GM21381 (cell line): ENCODE results near the gene PCDH12.
A peak's percentile ranks its signal among the peaks of the same experiment; 100 is the strongest.
"Not testable (repeated sequence)": the region's sequence is repeated elsewhere in the genome, so short reads cannot be mapped to it uniquely, and the experiment has no call there.

ENCODE experiments used
- ATAC-seq: cut with Tn5 transposase; IDR thresholded peaks from one replicate; pipeline ENCODE4 v1.9.1; 2021; ENCODE audit warnings: mild to moderate bottlenecking, moderate library complexity; ENCODE audit not compliant: unreplicated experiment

PCDH12 gene

DNA sequence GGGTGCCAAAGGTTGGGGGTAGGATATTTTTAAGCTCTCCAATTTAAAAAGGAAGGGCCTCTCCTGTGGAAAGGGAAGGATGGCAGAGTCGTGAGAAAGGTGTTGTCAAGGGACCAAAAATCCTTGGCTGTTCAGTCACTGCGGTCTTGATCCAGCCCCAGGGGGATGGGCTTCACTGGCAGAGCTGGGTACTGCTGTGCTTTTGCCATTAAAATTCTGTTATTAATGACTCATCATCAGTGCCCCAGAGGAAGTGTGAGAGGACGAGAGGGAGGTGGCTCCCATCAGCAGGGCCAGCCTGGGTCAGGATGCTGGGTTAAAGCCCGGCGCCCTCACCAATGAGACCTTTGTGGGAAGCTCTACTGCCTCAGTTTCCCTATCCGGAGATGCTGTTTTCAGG, 16.7 kb downstream of the PCDH12 start:
- ATAC-seq, result no peak

DNA sequence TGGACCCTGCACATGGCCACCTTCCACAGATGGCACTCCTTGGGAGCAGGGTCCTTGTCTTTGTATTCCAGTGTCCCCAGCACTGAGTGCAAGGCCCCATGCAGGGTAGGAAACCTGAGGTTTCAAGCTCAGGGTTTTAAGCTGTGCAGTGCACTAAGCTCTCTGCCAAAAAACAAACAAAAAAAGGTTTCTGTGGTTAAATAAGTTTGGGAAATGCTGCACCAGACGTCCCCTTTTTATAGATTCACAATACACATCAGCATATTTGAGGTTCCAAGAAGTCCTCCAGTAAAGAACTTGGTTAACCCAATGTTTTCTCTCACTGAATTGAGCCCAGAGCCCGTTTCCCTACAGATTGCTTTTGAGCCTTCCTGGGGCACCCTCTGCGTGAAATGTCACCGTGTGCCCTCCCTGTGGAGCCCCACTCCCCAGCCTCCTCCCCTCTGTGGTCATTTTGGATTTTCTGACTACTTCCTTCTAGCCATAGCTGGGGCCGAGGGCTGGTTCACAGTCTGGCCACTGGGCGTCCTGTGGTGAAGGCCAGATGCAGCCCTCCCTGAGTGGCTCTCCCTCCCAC, 17.2 kb downstream of the PCDH12 start:
- ATAC-seq, result no peak

DNA sequence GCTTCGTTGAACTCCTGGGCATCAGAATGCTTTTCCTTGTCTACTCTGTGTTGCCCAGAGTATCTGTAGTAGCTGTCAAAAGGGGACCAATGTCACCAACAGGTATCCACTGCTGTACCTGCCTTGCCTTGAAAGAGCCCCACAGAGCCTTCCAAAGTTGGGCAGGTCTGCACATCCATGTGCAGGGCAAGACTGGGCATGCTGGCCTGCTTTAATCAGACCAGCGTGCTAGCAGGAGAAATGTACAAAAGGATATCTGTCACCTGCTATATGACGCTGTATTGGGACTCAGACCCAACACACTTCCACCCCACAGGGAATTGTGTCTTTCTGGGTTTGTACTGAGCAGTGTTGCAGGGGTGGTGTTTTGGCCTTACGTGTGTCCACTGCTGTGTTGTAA, 22.5 kb downstream of the PCDH12 start:
- no peak for ATAC-seq

DNA sequence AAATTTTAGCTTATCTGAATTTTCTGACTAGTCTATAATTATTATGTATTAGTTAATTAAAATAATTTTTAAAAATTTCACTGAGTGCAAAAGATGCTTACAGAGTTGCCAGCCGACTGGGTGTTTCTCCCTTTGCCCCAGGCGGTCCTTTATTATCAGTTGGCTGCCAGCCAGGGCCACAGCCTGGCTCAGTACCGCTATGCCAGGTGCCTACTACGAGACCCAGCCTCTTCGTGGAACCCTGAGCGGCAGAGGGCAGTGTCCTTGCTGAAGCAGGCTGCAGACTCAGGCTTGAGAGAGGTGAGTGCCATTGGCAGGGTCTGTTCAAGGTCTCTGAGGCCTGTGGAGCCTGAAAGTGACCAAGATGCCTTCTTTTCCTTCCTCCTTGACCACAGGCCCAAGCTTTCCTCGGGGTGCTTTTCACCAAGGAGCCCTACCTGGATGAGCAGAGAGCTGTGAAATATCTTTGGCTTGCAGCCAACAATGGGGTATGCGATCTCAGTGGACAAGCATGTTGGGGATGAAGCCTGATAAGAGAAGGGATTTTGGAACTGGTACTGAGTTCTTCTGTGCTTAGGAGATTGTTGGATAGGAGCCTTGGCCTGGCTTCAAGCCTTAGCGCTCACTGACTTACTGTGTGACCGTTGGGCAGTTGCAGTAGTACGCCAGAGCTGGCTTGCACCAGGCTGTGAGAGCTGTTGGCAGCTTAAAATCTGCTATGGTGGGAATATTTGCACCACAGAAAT, 23.7 kb downstream of the PCDH12 start:
- no peak for ATAC-seq

DNA sequence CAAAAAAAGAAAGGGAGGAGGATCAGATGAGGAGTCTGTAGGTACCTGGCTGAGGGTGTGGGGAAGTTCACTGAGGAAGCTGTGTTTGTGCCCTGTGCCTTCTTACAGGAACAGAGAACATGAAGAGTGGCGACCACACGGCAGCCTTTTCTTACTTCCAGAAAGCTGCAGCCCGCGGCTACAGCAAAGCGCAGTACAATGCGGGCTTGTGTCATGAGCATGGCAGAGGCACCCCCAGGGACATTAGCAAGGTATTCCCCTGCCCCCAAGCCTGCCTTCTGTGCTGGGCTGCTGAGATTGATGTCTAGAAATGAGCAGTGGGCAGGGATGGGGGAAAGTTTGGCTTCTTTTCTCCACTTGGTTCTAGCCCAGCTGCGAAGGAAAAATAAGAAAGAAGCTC, 24.9 kb downstream of the PCDH12 start:
- no peak for ATAC-seq

DNA sequence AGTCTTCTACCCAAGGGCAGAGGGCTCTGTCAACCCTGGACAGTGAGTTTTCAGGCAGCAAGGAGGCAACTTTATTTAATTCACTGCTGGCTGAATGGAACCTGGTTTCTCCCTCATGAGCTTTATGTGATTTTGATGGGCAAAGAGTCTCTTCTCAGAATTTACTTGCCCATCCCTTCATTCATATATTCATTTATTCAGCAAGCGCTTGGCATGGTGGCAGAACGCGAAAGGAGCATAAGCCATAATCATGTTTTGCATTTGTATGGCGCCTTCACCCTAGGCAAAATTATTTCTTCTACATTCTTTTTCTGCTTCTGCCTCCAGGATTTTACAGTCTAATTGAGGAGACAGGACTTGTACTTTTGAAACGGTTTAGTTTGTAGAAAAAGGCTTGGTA, 26.3 kb downstream of the PCDH12 start:
- ATAC-seq, result no peak

DNA sequence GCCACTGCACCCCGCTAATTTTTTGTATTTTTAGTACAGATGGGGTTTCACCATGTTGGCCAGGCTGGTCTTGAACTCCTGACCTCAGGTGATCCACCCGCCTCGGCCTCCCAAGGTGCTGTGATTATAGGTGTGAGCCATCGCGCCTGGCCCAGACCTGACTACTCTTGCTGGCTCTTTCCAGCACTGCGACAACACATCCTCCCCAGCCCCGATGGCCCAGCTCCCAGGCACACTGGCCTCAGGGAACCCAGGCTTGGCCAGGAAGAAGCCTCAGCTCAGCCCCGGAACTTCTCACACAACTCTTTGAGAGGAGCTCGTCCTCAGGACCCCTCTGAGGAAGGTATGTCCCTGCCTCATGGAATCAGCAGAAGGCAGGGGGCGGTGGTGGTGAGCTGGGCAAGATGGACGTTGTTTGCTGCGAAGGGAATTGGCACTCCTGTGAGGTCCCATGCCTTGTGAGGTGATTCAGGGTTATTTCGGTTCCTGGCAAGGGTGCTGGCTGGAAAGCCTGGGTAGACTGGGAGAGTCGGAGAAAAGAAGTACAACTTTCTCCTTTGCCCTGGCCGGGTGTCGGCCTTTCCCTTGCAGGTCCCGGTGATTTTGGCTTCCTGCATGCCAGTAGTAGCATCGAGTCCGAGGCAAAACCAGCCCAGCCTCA, 28.5 kb downstream of the PCDH12 start:
- ATAC-seq, result no peak

DNA sequence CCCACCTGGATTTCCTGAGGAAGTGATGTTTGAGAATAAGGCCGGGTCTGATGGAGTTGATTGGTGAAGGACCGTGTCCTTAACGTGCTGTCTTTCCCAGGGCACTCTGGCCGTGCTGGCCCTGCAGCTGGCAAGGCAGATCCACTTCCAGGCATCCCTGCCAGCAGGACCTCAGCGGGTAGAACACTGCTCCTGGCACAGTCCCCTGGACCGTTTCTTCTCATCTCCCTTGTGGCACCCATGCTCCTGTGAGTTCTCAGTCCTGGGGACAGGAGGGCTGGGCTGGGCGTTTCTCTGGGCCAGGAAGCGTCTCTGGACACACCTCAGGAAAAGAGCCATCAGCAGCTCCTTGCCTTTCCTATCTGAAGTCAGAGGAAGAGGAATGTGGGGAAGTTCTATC, 30.0 kb downstream of the PCDH12 start:
- no peak for ATAC-seq

DNA sequence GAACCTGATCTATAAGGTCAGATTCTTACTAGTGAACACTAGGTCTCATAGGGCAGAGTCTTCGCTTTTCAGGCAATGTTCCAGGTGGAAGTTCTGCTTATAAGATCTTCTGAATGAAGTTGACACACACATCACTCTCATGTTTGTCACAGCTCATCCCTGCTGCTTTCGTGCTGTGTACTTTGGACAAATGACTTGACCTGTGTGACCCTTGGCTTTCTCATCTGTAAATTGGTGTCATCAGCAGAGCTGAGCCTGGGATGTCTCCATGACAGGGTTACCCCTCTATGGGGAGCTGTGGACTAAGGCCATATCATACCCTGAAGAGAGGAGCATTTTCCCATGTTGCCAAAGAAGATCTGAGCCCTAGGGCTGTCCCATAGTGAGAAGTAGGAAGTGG, 31.6 kb downstream of the PCDH12 start:
- ATAC-seq, result no peak

DNA sequence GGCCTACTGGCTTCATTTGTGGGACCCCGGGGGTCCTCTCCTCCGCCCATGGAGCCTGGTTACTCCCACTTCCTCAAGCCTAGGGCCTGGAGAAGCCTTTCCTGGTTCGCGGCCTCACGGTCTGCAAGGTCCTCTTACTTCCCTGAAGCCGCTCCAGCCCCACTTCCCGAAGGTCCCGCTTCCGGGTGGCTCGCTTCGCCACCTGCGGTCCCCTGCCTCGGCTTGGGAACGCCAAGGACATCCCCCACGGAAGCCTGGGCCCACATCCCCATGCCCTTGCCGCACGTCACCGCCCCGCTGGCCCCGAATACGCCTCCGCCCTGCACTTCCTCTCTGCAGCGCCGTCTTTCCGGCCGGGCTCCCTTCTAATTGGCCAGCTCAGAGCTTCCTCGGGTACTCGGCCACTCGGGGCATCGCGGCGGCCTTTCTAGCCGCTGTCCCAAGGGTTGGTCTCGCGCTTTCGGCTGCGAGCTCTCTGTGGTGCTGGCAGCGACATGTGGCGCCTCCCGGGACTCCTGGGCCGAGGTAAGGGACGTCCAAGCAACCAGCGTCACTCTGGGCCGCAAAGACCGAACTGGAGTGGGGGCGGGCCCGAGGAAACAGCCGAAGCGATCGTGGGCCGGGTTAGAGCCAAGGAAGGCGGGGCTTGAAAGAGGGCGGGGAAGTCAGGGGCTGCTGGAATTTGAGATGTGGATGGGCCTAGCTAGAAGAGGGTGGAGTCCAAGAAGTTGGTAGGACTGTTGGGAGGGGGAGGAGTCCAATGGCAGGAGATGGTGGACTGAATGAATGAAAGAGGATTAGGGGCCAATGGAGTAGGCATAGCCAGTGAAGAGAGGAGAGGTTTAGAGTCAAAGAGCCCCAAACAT, 34.3 kb downstream of the PCDH12 start, which contains the start of gene DELE1:
Gene DELE1, plus strand, starts transcription at position 424 of the 866 bp plus-strand sequence. Its CDS starts 71 bp downstream, at position 495.
- peak; percentile 98 for ATAC-seq

DNA sequence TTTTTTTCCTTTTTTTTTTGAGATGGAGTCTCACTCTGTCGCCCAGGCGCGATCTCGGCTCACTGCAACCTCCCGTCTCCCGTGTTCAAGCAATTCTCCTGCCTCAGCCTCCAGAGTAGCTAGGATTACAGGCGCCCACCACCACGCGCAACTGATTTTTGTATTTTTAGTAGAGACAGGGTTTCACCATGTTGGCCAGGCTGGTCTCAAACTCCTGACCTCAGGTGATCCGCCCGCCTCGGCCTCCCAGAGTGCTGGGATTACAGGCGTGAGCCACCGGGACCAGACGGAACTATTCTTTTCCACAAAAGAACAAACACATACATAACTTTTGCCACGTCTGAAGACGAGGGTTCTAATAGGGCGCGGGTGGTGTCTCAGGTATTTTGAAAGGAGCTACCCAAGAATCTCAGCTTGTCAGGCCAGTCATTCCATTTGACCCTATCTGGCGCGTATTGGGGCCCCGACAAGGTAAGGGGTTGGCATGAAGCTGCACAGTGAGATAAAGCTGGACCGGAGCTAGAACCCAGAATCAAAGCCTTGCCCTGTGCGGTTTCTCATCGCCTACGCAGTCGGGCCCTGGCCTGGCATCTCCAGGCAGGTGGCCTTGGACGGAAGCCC, 35.1 kb downstream of the PCDH12 start:
- not testable (repeated sequence) for ATAC-seq

DNA sequence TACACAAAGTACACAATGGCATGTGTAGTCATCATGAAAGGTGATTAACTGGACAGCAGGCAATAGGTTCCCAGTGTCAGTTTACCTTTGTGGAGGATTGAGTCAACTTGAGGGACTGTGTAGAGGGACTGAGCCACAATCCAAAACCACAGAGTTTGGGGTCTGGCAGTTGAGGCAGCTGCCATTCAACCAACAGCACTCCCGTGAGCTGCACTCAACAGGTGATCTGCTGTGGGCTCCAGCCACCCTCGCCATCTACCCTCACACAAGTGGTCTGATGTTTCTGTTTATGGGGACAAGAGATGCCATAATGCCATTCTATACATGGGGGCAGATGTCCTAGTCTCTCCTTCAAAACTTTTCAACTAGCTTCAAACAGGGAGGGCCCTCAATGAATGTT, 37.2 kb downstream of the PCDH12 start:
- no peak for ATAC-seq

DNA sequence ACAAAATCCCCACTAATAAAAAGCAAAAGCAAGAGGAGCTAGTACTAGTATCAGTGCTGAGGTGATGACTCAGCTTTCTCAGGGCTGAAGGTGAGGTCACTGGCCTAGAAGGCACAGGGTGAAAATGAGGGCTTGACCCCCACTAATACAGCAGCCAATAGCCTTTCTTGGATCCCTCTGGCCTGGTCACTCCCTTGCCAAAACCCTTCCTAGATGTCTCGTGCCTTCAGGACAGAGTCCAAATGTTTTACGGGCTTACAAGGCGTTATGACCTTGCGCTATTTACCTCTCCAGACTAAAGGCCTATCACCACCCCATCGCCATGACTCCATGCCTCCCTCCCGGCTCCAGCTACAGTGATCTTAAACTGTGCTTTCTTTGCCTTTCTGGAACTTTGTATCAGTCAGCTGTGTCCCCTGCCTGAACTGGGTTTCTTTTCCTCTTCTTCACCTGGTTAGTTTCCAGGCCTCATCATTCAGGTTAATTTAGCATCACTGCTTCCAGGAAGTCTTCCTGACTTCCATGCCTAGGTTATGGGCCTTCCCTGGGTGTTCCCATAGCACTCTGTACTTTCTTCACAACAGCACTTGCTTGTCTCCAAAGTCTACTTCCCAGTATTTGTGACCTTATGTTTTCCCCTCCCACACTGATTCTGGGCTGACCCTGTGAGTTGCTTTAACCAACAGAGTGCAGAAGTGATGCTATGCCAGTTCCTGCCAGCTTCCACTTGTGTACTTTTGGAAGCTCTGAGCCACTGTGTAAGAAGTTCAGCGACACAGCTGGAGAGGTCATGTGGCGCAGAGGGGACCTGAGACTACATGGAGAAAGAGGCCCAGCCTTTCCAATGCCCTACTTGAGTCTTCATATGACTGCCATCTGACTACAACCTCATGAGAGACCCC, 38.5 kb downstream of the PCDH12 start:
- ATAC-seq, result no peak

DNA sequence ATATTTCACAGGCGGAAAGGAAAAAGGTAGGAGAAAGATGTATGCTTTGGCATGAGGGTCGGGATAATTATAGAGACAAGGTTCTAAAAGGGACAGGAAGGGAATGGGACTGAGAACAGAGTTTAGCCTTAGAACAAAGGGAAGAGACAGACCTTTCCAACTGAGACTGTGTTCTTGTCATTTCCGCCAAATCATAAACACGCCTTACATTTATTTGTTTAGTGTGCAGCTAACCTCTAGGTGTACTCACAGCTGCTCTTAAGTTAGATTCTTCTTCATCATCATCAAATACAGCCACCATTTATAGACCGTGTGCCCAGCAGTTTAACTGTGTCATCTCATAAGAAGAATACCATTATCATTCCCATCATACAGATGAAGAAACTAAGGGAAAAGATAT, 40.2 kb downstream of the PCDH12 start:
- ATAC-seq, result no peak

DNA sequence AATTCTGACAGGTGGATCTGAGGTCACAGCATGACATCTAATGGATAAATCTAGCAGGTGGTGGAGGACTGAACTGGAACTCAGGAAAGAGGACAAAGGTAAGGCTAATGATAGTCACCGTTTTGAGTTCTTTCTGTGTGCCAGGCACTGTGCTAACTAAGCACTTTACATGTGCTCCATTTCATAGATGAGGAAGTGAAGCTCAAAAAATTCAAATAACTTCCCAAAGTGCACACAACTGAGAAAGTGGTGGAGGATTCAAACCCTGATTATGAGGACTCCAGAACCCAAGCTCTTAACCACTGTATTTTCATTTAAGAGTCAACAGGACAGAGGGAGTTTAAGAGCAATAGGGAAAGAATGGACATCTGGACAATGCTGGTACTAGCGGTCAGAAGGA, 41.5 kb downstream of the PCDH12 start:
- ATAC-seq, result no peak

DNA sequence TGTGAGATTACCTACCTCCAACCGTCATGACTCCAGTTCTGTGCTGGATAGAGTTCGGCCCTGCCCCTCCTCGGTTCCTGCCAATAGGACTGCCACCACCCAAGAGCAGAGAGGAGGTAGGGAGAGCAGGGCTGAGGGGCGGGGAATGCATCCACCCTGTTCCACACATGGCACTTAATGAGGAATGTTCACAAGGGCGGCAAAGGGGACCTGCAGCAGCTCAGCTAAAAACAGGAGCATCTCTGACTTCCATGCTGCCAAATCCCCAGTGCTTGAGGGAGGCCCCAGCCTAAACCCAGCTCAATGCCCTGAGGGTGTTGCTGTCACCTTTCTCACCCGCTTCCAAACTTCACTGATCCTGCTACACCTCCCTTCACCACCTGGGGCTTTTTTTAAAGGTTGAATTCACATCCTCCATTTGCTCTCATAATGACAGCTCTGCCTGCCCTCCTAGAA, 42.1 kb downstream of the PCDH12 start:
- no peak for ATAC-seq

DNA sequence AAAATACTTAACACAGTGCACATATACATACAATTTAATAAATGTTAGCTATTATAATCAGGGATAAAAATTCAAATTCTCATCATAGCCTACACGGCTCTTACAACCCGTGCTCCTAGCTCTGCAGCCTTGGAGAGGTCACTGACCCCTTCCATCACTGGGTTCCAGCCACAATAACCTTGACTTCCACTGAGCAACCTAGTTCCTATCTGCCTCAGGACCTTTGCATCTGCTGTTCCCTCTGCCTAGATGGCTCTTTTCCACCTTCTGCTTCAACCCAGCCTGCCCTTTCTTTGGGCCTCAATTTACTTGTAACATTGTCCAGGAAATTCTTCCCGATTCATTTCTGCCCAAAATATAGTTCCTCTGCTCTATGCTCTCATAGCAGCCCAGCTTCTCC, 43.2 kb downstream of the PCDH12 start:
- ATAC-seq, result no peak

DNA sequence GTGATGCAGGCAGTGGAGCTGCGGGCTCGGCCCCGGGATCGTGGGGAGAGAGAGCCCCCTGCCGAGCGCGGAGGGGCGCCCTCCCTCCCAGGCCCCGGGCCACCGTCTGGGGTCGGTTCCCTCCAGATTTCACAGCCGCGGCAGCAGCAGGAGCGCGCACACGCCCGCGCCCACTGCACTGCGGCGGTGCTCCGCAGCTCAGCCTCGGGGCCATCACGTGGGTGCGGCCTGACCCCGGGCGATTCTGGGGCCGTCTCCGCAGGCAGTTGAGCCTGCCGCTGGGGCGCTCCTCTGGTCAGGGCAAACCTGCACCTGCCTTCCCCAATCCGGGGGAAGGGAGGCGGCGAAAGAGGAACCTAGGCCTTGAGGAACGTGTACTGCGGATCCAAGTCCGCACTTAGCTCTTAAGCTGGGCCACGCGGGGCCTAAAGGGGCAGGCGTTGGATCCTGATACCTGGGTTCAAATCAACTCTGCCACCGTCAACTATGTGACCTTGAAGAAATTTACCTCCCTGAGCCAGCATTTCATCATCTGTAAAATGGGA, 43.7 kb downstream of the PCDH12 start:
- peak; percentile 73 for ATAC-seq

DNA sequence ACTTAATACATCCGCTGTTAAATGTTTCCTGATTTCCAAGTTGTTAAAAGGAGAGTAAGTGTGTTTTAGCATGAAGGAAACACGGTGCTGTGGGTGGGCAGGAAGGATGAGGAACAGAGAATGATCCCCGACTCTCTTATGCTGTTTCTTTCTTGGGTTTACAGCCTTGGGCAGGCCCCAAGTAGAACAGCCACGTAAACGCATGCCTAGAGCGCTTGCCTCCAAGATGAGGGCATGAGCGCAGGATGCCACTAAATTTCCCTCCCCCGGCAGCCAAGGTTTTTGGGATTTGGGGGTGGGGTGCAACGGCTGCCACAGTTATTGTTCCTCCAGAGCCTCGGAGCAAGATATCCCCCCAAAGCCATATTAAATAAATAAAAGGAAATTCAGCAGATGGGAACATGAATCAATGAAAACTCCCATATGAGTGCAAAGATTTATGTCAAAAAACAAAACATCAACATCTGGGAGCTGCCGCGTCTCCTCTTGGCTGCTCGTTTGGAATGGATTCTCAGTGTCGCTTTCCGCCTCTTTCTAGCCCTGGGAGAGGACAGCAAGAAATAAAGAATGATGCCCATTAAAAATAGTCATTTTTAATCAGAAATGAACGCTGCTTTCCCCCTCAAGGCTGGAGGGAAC, 44.3 kb downstream of the PCDH12 start:
- ATAC-seq, result no peak
